ENCODE results near the gene BCR.

The BCR gene

GRCh38 chr22:23229646-23230045, 49.3 kb downstream of the BCR start:
- TF ChIP-seq CTCF (IDR thresholded peaks at IDR 0.05; ENCODE audit: extremely low read depth, missing control alignments): no peak
- DNase-seq (ENCODE audit: low spot score): no peak

GRCh38 chr22:23230348-23231068, 50.2 kb downstream of the BCR start:
- no peak for DNase-seq (ENCODE audit: low spot score)
- no peak for TF ChIP-seq CTCF (IDR thresholded peaks at IDR 0.05; ENCODE audit: extremely low read depth, missing control alignments)

GRCh38 chr22:23231471-23232093, 51.3 kb downstream of the BCR start:
- no peak for TF ChIP-seq CTCF (IDR thresholded peaks at IDR 0.05; ENCODE audit: extremely low read depth, missing control alignments)
- DNase-seq (ENCODE audit: low spot score): no peak

GRCh38 chr22:23232094-23232905, 52.0 kb downstream of the BCR start:
- no peak for DNase-seq (ENCODE audit: low spot score)
- TF ChIP-seq CTCF (IDR thresholded peaks at IDR 0.05; ENCODE audit: extremely low read depth, missing control alignments): no peak

- no peak for DNase-seq (ENCODE audit: low spot score)
- no peak for TF ChIP-seq CTCF (IDR thresholded peaks at IDR 0.05; ENCODE audit: extremely low read depth, missing control alignments)
These were observed 52.8 kb downstream of the BCR start for GRCh38 chr22:23233084-23233531.

- TF ChIP-seq CTCF (IDR thresholded peaks at IDR 0.05; ENCODE audit: extremely low read depth, missing control alignments): no peak
- no peak for DNase-seq (ENCODE audit: low spot score)
These were observed 53.6 kb downstream of the BCR start for GRCh38 chr22:23233752-23234408.

Data from GM20000 (cell line).